ENCODE data around the gene RND1.
A peak's percentile ranks its signal among the peaks of the same experiment; 100 is the strongest.
"Not testable (repeated sequence)": the region's sequence is repeated elsewhere in the genome, so short reads cannot be mapped to it uniquely, and the experiment has no call there.

RND1 gene

GRCh38 chr12:48882315-48882687, 16.6 kb upstream of the RND1 start:
- no peak overlapping the region for H3K4me3 Mint-ChIP-seq
- no peak for DNase-seq (ENCODE audit: low spot score)
- H3K9me3 Mint-ChIP-seq = no peaks in the 10 kb centered on the region
- peaks cover 7% of the 10 kb centered on the region for H3K4me1 Mint-ChIP-seq (ENCODE audit: low read depth)
- peaks cover 33% of the 10 kb centered on the region for H3K27me3 Mint-ChIP-seq (ENCODE audit: low read depth)
- H3K36me3 Mint-ChIP-seq (ENCODE audit: low read depth) = no peaks in the 10 kb centered on the region
- no peak overlapping the region for H3K27ac Mint-ChIP-seq

DNA sequence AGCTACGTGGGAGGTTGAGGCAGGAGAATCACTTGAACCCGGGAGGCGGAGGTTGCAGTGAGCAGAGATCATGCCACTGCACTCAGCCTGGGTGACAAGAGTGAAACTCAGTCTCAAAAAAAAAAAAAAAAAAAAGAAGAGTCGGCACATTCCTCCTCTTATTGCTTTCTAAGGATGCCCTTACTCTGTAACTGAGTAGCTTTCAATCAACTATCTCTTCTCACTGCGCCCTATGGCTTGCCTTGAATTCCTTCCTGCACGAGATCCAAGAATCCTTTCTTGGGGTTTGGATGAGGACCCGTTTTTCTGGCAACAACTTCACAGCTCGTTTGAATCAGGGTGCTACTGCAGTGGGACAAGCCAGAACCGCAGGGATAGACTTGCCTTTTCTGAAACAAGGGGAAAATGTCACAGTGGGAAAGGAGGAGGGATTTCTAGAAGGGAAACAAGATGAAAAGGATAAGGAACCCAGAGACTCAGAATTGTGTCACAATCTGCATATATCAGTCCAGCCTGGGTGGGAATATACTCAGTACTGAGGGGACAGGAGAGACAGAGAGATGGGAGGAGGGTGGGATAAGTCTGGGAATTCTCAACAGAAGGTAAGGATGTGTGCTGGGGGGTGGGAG, 16.1 kb upstream of the RND1 start:
- no peak for DNase-seq (ENCODE audit: low spot score)
- Mint-ChIP-seq H3K4me3 (no peak overlapping the region), H3K36me3 (ENCODE audit: low read depth) (no peaks in the 10 kb centered on the region), H3K9me3 (no peaks in the 10 kb centered on the region), H3K27me3 (ENCODE audit: low read depth) (peaks cover 33% of the 10 kb centered on the region), H3K4me1 (ENCODE audit: low read depth) (peaks cover 7% of the 10 kb centered on the region), H3K27ac (no peak overlapping the region)

GRCh38 chr12:48880647-48881046, 15.0 kb upstream of the RND1 start:
- Mint-ChIP-seq H3K4me3 (no peak overlapping the region), H3K27me3 (ENCODE audit: low read depth) (peaks cover 33% of the 10 kb centered on the region), H3K27ac (no peak overlapping the region), H3K36me3 (ENCODE audit: low read depth) (no peaks in the 10 kb centered on the region), H3K9me3 (no peaks in the 10 kb centered on the region), H3K4me1 (ENCODE audit: low read depth) (peaks cover 7% of the 10 kb centered on the region)
- DNase-seq (ENCODE audit: low spot score) = no peak

- no peak for DNase-seq (ENCODE audit: low spot score)
- Mint-ChIP-seq H3K9me3 (no peaks in the 10 kb centered on the region), H3K27me3 (ENCODE audit: low read depth) (peaks cover 31% of the 10 kb centered on the region), H3K27ac (no peak overlapping the region), H3K36me3 (ENCODE audit: low read depth) (no peaks in the 10 kb centered on the region), H3K4me1 (ENCODE audit: low read depth) (peaks cover 7% of the 10 kb centered on the region), H3K4me3 (no peak overlapping the region)
Measured at GRCh38 chr12:48878548-48878947, 12.9 kb upstream of the RND1 start.

- no peak for DNase-seq (ENCODE audit: low spot score)
- Mint-ChIP-seq H3K27ac (no peak overlapping the region), H3K9me3 (no peaks in the 10 kb centered on the region), H3K36me3 (ENCODE audit: low read depth) (no peaks in the 10 kb centered on the region), H3K27me3 (ENCODE audit: low read depth) (peaks cover 18% of the 10 kb centered on the region), H3K4me1 (ENCODE audit: low read depth) (no peaks in the 10 kb centered on the region), H3K4me3 (no peak overlapping the region)
Measured at GRCh38 chr12:48875944-48876515, 10.4 kb upstream of the RND1 start.

DNA sequence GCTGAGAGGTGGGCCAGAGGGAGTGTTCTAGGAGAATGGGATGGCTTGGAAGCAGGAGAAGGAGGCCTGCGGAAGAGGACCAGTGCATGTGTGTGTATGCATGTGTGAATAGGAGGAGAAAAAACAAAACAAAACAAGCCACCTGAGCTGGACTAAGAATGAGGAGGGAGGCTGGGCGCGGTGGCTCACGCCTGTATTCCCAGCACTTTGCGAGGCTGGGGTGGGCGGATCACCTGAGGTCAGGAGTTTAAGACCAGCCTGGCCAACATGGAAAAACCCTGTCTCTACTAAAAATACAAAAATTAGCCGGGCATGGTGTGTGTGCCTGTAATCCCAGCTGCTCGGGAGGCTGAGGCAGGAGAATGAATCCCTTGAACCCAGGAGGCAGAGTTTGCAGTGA, 7.9 kb upstream of the RND1 start:
- H3K4me1 Mint-ChIP-seq (ENCODE audit: low read depth); H3K9me3 Mint-ChIP-seq; DNase-seq (ENCODE audit: low spot score); H3K27ac Mint-ChIP-seq; H3K27me3 Mint-ChIP-seq (ENCODE audit: low read depth); H3K4me3 Mint-ChIP-seq; H3K36me3 Mint-ChIP-seq (ENCODE audit: low read depth): not testable (repeated sequence)

GRCh38 chr12:48873096-48873495, 7.4 kb upstream of the RND1 start:
- Mint-ChIP-seq H3K36me3 (ENCODE audit: low read depth) (no peaks in the 10 kb centered on the region), H3K27me3 (ENCODE audit: low read depth) (peaks cover 6% of the 10 kb centered on the region), H3K4me1 (ENCODE audit: low read depth) (no peaks in the 10 kb centered on the region), H3K9me3 (no peaks in the 10 kb centered on the region), H3K4me3 (no peak overlapping the region), H3K27ac (no peak overlapping the region)
- DNase-seq (ENCODE audit: low spot score) = no peak

DNA sequence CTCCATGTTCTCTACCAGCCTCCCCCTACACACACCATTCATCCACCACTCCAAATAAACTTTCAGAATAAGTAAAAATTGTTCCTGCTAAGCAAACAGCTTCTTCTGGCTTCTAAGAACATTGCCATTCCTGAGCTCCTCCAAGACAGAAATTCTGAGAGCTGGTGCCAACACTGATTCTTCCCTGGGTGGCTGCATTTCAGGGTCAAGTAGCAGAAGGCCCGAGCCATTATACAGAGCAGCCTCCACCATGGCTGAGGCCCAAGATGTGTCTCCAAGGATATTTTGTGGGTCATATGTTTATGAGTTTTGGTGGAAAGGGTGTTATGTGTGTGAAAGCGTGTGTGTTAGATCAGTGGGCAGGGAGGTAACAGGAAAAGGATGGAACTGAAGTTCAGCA, 3.5 kb upstream of the RND1 start:
- H3K27ac Mint-ChIP-seq = no peak overlapping the region
- H3K4me3 Mint-ChIP-seq = no peak overlapping the region
- no peak for DNase-seq (ENCODE audit: low spot score)
- peaks cover 15% of the 10 kb centered on the region for H3K27me3 Mint-ChIP-seq (ENCODE audit: low read depth)
- no peaks in the 10 kb centered on the region for H3K9me3 Mint-ChIP-seq
- H3K4me1 Mint-ChIP-seq (ENCODE audit: low read depth) = peaks cover 19% of the 10 kb centered on the region
- no peaks in the 10 kb centered on the region for H3K36me3 Mint-ChIP-seq (ENCODE audit: low read depth)

- H3K27me3 Mint-ChIP-seq (ENCODE audit: low read depth) = peaks cover 22% of the 10 kb centered on the region
- DNase-seq (ENCODE audit: low spot score) = no peak
- H3K4me3 Mint-ChIP-seq = no peak overlapping the region
- no peaks in the 10 kb centered on the region for H3K9me3 Mint-ChIP-seq
- peaks cover 21% of the 10 kb centered on the region for H3K4me1 Mint-ChIP-seq (ENCODE audit: low read depth)
- H3K36me3 Mint-ChIP-seq (ENCODE audit: low read depth) = no peaks in the 10 kb centered on the region
- H3K27ac Mint-ChIP-seq = no peak overlapping the region
Measured at GRCh38 chr12:48868451-48868850, 2.8 kb upstream of the RND1 start.

GRCh38 chr12:48866052-48866711, 512 bp upstream of the RND1 start:
- Mint-ChIP-seq H3K27ac (peak overlapping the region; percentile 75), H3K4me3 (peak overlapping the region; percentile 87), H3K36me3 (ENCODE audit: low read depth) (no peaks in the 10 kb centered on the region), H3K27me3 (ENCODE audit: low read depth) (peaks cover 26% of the 10 kb centered on the region), H3K4me1 (ENCODE audit: low read depth) (peaks cover 23% of the 10 kb centered on the region), H3K9me3 (no peaks in the 10 kb centered on the region)
- DNase-seq (ENCODE audit: low spot score) = no peak

DNA sequence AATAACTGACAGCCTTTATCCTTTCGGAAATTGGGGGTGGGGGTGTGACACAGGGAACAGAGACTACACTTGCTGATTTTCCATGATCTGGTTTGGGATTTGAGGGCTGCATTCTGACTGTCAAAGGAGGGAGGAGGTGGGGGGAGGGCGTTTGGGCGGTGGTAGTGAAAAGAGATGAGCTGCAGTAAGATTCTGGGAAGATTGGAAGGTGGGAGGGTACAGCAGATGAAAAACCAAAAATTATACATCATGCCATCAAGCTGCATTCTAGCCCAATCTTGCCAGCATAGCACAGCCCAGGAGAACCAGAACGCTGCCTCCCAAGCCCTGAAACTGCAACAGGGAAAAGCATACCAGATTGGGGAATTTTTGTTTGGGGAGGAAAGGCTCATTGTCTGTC, 2.4 kb downstream of the RND1 start:
- Mint-ChIP-seq H3K9me3 (no peaks in the 10 kb centered on the region), H3K36me3 (ENCODE audit: low read depth) (no peaks in the 10 kb centered on the region), H3K27me3 (ENCODE audit: low read depth) (peaks cover 26% of the 10 kb centered on the region), H3K4me1 (ENCODE audit: low read depth) (peaks cover 24% of the 10 kb centered on the region), H3K27ac (no peak overlapping the region), H3K4me3 (no peak overlapping the region)
- DNase-seq (ENCODE audit: low spot score) = no peak

- DNase-seq (ENCODE audit: low spot score) = no peak
- no peaks in the 10 kb centered on the region for H3K36me3 Mint-ChIP-seq (ENCODE audit: low read depth)
- no peak overlapping the region for H3K4me3 Mint-ChIP-seq
- H3K4me1 Mint-ChIP-seq (ENCODE audit: low read depth) = peaks cover 24% of the 10 kb centered on the region
- H3K9me3 Mint-ChIP-seq = no peaks in the 10 kb centered on the region
- peaks cover 26% of the 10 kb centered on the region for H3K27me3 Mint-ChIP-seq (ENCODE audit: low read depth)
- H3K27ac Mint-ChIP-seq = no peak overlapping the region
Measured at GRCh38 chr12:48862760-48863159, 2.9 kb downstream of the RND1 start.

- no peaks in the 10 kb centered on the region for H3K9me3 Mint-ChIP-seq
- peaks cover 22% of the 10 kb centered on the region for H3K4me1 Mint-ChIP-seq (ENCODE audit: low read depth)
- peaks cover 26% of the 10 kb centered on the region for H3K27me3 Mint-ChIP-seq (ENCODE audit: low read depth)
- DNase-seq (ENCODE audit: low spot score) = no peak
- no peaks in the 10 kb centered on the region for H3K36me3 Mint-ChIP-seq (ENCODE audit: low read depth)
- no peak overlapping the region for H3K4me3 Mint-ChIP-seq
- no peak overlapping the region for H3K27ac Mint-ChIP-seq
Measured at GRCh38 chr12:48861111-48861510, 4.6 kb downstream of the RND1 start.

GRCh38 chr12:48860236-48860635, 5.4 kb downstream of the RND1 start:
- not testable (repeated sequence) for DNase-seq (ENCODE audit: low spot score); H3K4me3 Mint-ChIP-seq; H3K27ac Mint-ChIP-seq; H3K36me3 Mint-ChIP-seq (ENCODE audit: low read depth); H3K9me3 Mint-ChIP-seq
- H3K4me1 Mint-ChIP-seq (ENCODE audit: low read depth) = peaks cover 16% of the 10 kb centered on the region
- peaks cover 26% of the 10 kb centered on the region for H3K27me3 Mint-ChIP-seq (ENCODE audit: low read depth)

DNA sequence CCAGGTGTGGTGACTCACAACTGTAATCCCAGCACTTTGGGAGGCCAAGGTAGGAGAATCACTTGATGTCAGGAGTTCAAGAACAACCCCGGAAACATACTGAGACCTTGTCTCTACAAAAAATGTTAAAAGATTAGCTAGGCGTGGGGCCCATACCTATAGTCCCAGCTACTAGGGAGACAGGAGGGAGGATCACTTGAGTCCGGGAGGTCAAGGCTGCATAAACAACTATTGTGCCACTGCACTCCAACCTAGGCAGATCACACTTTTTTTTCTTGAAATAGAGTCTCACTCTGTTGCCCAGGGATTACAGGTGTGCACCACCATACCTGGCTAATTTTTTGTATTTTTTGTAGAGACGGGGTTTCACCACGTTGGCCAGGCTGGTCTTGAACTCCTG, 6.1 kb downstream of the RND1 start:
- Mint-ChIP-seq H3K27ac (no peak overlapping the region), H3K9me3 (no peaks in the 10 kb centered on the region), H3K4me1 (ENCODE audit: low read depth) (peaks cover 9% of the 10 kb centered on the region), H3K27me3 (ENCODE audit: low read depth) (peaks cover 21% of the 10 kb centered on the region), H3K36me3 (ENCODE audit: low read depth) (no peaks in the 10 kb centered on the region), H3K4me3 (no peak overlapping the region)
- no peak for DNase-seq (ENCODE audit: low spot score)
